HTR-8/SVneo (cell line): ENCODE data around the gene ATP13A3.

Experiments used
- DNase-seq: peaks from one replicate; pipeline ENCODE4 v3.0.0; 2011; ENCODE audit warnings: low spot score, mixed read lengths; ENCODE audit not compliant: insufficient read length
- FAIRE-seq: peaks from 2 replicates; lab custom pipeline; 2011; peaks lifted over from hg19 to GRCh38; lab: Jason Lieb, UNC

ATP13A3 gene

GRCh38 chr3:194381460-194381875 is 105.3 kb downstream of the ATP13A3 start:
- no peak for FAIRE-seq
- DNase-seq, result no peak

DNA sequence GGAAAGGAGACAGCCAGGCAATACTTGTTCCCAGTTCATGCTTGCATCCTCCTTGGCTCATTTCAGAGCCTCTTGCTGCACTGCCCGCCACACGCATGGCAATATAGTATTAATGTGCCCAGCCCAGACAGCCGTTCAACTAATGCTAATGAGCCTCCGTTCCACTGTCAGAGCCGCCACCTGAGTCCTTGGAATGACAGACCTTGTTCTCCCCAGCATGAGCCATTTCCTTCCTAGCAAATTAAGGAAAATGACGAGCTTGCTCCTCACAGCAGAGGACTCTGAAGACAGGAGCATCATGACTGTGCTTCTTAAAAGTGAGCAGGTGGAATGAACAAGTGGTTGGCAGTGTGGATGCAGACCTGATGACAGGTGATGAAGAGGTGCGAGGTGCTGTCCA is 106.5 kb downstream of the ATP13A3 start:
- FAIRE-seq (no peak), DNase-seq (no peak)

DNA sequence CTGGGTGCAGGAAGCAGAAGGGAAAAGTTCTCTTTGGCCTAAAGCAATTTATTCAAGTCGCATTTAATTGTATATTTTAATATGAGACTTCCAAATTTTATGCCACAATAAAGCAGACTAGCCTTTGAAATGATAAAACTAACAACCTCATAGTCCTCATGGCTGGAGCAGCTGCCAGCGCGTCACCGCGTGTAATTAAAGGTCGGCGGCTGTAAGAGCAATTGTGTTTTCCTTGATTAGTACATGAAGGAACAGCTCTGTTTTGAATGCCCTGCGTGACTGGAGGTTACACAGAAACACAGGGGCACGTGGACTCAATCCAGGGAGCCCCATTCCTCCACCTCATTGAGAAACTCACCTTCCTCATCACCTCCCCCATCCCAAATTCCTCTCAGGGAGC is 107.2 kb downstream of the ATP13A3 start:
- FAIRE-seq (no peak), DNase-seq (no peak)

DNA sequence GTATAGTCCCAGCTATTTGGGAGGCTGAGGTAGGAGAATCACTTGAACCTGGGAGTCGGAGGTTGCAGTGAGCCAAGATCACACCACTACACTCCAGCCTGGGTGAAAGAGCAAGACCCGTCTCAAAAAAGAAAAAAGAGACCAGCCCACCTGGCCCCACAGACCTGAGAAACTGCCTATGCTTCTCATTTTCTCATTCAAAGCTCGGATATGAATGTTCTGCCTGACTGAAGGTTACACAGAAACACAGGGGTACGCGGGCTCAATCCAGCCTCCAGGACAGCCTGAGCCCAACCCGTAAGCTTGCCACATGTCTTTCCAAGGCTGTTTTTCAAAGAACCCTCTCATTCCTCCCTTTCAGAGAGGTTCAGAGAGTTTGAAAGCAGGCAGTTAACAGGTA is 107.6 kb downstream of the ATP13A3 start:
- DNase-seq (no peak), FAIRE-seq (no peak)

- DNase-seq, result no peak
- no peak for FAIRE-seq
Observed at GRCh38 chr3:194377708-194378107, 109.1 kb downstream of the ATP13A3 start.

DNA sequence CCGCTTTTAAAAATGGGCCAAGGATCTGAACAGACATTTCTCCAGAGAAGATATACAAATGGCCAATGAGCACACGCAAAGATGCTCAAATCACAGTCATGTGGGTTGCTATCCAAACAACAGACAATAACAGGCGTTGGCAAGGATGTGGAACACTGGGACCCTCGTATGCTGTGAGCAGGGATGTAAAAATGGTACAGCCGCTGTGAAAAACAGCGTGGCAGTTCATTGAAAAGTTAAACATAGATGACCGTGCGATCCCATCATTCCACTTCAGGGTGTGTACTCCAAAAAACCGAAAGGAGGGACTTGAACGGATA is 110.6 kb downstream of the ATP13A3 start:
- no peak for FAIRE-seq
- no peak for DNase-seq

DNA sequence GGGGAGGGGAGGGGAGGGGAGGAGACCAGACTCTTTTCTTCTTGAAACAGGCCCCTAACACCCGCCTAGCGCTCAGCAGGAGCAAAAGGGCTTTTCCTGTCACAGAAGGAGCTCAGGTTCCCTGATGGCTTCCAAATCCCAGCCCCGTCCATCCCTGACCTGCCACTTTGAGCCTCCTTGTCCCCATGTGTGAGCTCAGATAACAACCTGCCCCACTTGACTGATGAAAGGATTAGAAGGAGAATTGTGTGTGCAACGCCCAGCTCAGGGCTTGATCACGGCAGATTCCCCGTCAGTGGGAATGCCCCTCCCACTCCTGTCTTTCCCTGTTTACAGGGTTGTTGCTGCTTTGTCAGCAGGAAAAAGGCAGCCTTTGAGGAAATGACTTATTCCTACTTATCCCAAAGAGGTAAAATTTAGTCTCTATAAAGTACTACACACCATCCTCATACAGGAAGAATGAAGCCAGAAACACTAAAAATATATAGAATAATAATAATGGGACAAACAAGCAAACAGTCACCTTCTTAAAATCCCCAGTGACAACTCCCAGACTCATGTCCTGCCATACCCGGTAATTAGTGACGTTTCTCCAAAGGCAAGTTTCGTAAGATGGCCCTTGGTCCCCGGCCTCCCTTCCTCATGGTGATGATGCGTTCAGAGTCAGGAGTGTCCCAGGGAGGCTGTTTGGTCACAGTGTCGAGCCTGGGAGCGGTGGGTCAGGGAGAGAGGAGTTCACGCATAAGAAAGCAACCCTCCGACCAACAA is 111.1 kb downstream of the ATP13A3 start:
- DNase-seq (no peak), FAIRE-seq (no peak)

DNA sequence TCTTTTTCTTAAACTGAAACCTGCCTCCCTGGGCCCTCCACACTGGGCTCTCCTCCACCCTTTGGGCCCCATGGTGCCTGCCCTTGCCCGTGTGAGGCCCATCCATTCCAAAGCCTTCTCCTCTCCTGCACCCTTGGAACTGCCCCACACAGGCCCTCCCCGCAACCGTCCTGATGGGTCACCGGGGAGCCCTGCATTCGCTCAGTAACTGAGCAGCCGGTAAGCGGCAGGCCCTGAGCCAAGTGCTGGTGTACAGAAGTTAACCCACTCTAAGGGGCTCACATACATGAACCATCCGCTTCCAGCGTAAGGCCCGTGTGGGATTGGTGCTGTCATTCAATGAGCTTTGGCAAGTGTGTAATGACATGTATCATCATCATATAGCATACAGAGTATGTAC is 111.9 kb downstream of the ATP13A3 start:
- DNase-seq, result no peak
- FAIRE-seq, result no peak

DNA sequence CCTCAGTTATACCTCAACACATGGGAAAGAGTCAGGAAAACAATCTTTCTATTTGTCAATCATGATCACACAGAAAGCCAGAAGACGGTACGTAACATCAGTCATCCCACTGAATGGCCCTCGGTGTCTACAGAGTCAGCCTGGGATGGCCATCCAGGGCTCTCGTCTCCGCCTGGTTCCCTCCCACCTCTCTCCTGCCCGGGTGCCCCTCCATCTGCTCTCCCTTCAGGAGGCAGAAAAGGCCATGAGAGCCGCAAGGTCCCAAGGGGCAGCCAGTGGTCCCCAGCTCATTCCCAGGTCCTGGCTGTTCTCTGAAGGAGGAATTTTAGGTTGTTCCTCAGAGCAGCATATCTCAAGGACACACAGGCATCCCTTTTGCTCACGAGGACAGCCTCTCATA is 112.9 kb downstream of the ATP13A3 start:
- FAIRE-seq, result no peak
- no peak for DNase-seq

GRCh38 chr3:194373028-194373427 is 113.8 kb downstream of the ATP13A3 start:
- FAIRE-seq (no peak), DNase-seq (no peak)

GRCh38 chr3:194370753-194371152 is 116.0 kb downstream of the ATP13A3 start:
- FAIRE-seq (no peak), DNase-seq (no peak)

- DNase-seq, result peak; percentile 64
- FAIRE-seq, result peak; percentile 80
Observed at GRCh38 chr3:194369522-194370279, 117.1 kb downstream of the ATP13A3 start, which contains the start of gene LRRC15. Gene LRRC15, minus strand, starts transcription at chr3:194369743. Its CDS starts 8,700 bp downstream, at chr3:194361043.

- FAIRE-seq, result no peak
- no peak for DNase-seq
Observed at GRCh38 chr3:194368918-194369317, 117.9 kb downstream of the ATP13A3 start.

DNA sequence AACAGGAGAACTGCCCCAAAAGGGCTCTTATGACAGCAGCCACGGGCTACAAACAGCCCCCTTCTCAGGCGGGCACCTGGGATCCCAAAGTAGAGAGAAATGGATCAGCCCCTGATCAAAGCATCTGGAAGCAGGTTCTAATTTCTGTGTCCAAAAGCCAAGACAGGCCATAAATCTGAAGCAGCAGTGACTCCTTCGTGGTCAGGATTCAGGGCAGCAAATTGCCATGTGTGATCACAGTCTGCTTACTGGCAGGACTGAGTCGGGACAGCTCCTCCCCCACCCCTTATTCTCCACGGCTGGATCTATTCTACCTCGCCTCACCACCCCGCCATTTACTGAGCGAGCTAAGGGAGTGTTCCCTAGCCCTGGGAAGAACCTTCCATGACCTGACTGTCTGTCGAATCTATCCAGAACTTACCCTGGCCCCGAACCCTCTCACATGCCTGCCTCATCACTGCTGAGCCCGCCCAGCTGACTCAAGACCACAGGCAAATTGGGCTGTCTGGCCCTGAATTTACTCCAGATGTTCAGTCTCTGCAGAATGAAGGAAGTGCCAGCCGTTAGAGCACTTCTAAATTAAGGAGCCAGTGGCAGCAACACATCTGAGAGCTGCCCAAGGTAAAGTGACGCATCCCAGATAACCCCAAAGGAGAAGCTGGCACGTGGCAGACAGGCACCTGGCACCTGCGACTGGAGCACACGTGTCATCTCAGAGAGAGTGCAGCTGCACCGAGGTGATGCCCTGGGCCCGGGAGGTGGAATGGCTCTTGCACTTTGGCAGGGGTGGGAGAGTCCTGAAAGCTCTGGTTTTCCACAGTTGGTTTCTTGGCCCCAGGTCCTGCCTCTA is 118.6 kb downstream of the ATP13A3 start:
- FAIRE-seq, result no peak
- DNase-seq, result no peak

- FAIRE-seq, result no peak
- DNase-seq, result no peak
Observed at GRCh38 chr3:194365978-194366490, 120.8 kb downstream of the ATP13A3 start.

GRCh38 chr3:194365526-194365925 is 121.3 kb downstream of the ATP13A3 start:
- FAIRE-seq, result no peak
- no peak for DNase-seq

DNA sequence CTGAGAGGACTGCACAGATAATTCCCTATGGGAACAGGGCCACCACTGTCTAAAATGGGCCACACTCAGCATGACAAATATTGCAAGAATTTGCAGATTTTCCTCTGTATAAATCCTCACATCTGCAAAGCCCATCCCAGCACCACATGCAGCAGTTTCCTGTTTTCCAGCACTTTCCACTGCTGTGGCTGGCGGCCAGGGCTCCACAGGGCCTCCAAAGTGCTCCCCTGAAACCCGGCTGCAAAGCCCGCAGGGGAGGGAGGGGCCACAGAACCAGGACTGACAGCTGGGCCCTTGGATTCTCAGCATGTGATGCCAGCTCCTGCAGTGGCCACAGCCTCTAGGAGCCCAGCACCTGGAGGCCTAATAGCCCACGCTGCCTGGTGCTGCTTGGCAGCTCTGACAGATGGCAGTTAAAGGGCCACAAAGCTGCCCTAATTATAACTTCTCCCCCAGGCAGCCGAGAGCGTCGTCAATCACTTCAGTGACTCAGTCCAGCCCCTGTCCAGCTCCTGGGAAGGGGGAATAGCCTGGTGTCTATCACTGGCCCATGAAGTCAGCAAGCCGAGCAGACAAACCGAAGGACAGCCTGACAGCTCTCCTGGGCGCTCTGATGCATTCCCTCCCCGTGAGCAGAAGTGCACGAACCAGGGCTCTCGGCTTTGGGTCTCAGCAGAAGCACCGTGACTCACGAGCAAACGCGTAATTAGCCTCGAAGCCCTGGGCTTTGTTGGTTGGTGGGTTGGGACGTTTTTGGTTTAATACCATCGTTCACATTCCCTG is 122.0 kb downstream of the ATP13A3 start:
- DNase-seq, result peak; percentile 62
- FAIRE-seq, result no peak

GRCh38 chr3:194364314-194364651 is 122.5 kb downstream of the ATP13A3 start:
- FAIRE-seq, result no peak
- no peak for DNase-seq

DNA sequence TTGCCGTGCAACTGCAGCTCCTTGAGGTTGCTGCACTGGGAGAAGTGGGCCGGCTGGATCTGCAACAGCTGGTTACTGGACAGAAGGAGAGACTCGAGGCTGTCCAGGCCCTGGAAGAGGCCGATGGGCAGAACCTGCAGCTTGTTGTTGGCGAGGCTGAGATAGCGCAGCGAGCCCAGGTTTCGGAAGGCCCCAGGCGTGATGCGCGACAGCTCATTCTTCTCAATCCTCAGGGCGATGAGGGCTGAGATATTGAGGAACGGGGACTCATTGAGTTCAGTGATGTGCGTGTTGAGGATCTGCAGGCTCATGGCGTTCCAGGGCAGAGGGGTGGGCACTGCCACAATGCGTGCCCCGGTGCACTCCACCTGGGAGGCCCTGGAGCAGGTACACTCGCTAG is 126.2 kb downstream of the ATP13A3 start:
- FAIRE-seq, result no peak
- no peak for DNase-seq

DNA sequence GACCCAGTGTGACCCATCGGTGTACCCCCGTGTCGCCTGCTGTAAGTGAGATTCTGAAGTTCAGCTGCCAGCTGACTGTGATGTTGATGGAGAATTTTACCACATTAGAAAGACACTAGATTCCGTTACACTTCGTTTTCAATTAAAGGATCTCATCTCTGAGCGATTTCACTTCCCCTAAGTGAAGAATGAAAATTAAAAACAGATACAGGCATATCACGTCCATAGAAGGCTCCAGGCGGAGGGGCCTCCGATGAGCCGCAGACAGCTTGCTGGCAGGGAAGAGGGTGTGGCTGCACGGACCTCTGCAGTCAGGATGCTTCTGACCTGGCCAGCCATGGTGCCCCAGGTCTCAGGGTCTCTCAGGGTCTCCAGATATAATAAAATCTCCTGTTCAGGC is 129.1 kb downstream of the ATP13A3 start:
- FAIRE-seq (no peak), DNase-seq (no peak)
